Osteocyte (in vitro differentiated cells): ENCODE measurements around the gene BMP5. TPM values are rescaled to one million over a fixed set of nuclear protein-coding genes. Genes with fewer than 3 reads are reported as not detected.

Source experiments
- DNase-seq: peaks from one replicate; pipeline ENCODE4 v3.0.0; 2021; ENCODE audit warnings: mixed read lengths; ENCODE audit not compliant: unreplicated experiment; ENCODE audit errors: extremely low spot score
- H3K27ac Mint-ChIP-seq: one replicate; pipeline ENCODE4 v1.8.0; 2021; ENCODE audit warnings: mild to moderate bottlenecking, mixed read lengths; ENCODE audit not compliant: unreplicated experiment
- H3K27me3 Mint-ChIP-seq: one replicate; pipeline ENCODE4 v1.8.0; 2021; ENCODE audit warnings: mixed read lengths; ENCODE audit not compliant: unreplicated experiment
- H3K36me3 Mint-ChIP-seq: one replicate; pipeline ENCODE4 v1.8.0; 2021; ENCODE audit warnings: mixed read lengths; ENCODE audit not compliant: unreplicated experiment
- H3K4me1 Mint-ChIP-seq: one replicate; pipeline ENCODE4 v1.8.0; 2021; ENCODE audit warnings: mixed read lengths; ENCODE audit not compliant: unreplicated experiment
- H3K4me3 Mint-ChIP-seq: one replicate; pipeline ENCODE4 v1.8.0; 2021; ENCODE audit warnings: mild to moderate bottlenecking, moderate library complexity, mixed read lengths; ENCODE audit not compliant: unreplicated experiment
- H3K9me3 Mint-ChIP-seq: one replicate; pipeline ENCODE4 v1.8.0; 2021; ENCODE audit warnings: mixed read lengths; ENCODE audit not compliant: unreplicated experiment
- total RNA-seq: library from RNA; stranded (reverse); gene quantifications from 2 replicates; pipeline ENCODE4 v1.2.1, GENCODE V29; 2021
- TF ChIP-seq, protein P1 (sequence below): fragments of 200-600 bp; sonication (generic); IDR thresholded peaks from 2 replicates; pipeline ENCODE4 v1.5.0; 2021; ENCODE audit warnings: antibody characterized with exemption, mild to moderate bottlenecking, moderate library complexity

BMP5 gene
- total RNA-seq, 1 donor from 2014 or later: not detected

DNA sequence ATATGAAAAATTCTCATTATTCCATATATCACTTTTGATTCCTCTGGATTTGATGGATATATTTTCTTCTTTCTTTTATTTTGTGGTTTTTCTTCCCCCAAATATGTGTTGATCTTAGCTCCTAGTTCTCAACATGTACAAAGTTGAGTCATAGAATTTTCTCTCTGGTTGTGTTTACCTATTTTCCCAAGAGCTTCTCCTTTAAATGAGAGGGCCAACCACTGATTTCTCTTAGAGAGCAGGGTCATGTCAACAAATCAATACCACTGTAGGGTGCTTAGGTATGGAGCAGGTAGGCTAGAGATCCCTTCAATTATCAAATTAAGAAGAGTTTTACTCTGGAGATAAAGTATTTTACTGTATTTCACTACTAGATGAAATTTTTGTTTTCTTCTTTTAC lies 145.7 kb downstream of the BMP5 start:
- no peaks in the 10 kb centered on the region for H3K9me3 Mint-ChIP-seq
- H3K27ac Mint-ChIP-seq: peak overlapping the region; percentile 52
- no peaks in the 10 kb centered on the region for H3K36me3 Mint-ChIP-seq
- TF ChIP-seq, protein P1, sequence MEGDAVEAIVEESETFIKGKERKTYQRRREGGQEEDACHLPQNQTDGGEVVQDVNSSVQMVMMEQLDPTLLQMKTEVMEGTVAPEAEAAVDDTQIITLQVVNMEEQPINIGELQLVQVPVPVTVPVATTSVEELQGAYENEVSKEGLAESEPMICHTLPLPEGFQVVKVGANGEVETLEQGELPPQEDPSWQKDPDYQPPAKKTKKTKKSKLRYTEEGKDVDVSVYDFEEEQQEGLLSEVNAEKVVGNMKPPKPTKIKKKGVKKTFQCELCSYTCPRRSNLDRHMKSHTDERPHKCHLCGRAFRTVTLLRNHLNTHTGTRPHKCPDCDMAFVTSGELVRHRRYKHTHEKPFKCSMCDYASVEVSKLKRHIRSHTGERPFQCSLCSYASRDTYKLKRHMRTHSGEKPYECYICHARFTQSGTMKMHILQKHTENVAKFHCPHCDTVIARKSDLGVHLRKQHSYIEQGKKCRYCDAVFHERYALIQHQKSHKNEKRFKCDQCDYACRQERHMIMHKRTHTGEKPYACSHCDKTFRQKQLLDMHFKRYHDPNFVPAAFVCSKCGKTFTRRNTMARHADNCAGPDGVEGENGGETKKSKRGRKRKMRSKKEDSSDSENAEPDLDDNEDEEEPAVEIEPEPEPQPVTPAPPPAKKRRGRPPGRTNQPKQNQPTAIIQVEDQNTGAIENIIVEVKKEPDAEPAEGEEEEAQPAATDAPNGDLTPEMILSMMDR: no peak
- DNase-seq: no peak
- H3K4me3 Mint-ChIP-seq: no peak overlapping the region
- H3K27me3 Mint-ChIP-seq: no peaks in the 10 kb centered on the region
- peaks cover 24% of the 10 kb centered on the region for H3K4me1 Mint-ChIP-seq

GRCh38 chr6:55726144-55726543 lies 149.2 kb downstream of the BMP5 start:
- Mint-ChIP-seq H3K36me3 (no peaks in the 10 kb centered on the region), H3K9me3 (no peaks in the 10 kb centered on the region), H3K27ac (no peak overlapping the region), H3K4me3 (no peak overlapping the region), H3K27me3 (no peaks in the 10 kb centered on the region), H3K4me1 (peaks cover 19% of the 10 kb centered on the region)
- DNase-seq: no peak
- TF ChIP-seq, protein P1: no peak

GRCh38 chr6:55714831-55715230 lies 160.6 kb downstream of the BMP5 start:
- Mint-ChIP-seq H3K36me3 (no peaks in the 10 kb centered on the region), H3K4me1 (peaks cover 4% of the 10 kb centered on the region), H3K27ac (no peak overlapping the region), H3K27me3 (no peaks in the 10 kb centered on the region), H3K9me3 (no peaks in the 10 kb centered on the region), H3K4me3 (no peak overlapping the region)
- TF ChIP-seq, protein P1: no peak
- no peak for DNase-seq

GRCh38 chr6:55713436-55713835 lies 162.0 kb downstream of the BMP5 start:
- no peaks in the 10 kb centered on the region for H3K27me3 Mint-ChIP-seq
- H3K4me3 Mint-ChIP-seq: no peak overlapping the region
- DNase-seq: no peak
- H3K4me1 Mint-ChIP-seq: peaks cover 4% of the 10 kb centered on the region
- H3K36me3 Mint-ChIP-seq: no peaks in the 10 kb centered on the region
- H3K9me3 Mint-ChIP-seq: no peaks in the 10 kb centered on the region
- no peak overlapping the region for H3K27ac Mint-ChIP-seq
- TF ChIP-seq, protein P1: no peak

- H3K9me3 Mint-ChIP-seq: peaks cover 8% of the 10 kb centered on the region
- H3K27ac Mint-ChIP-seq: no peak overlapping the region
- no peaks in the 10 kb centered on the region for H3K27me3 Mint-ChIP-seq
- H3K36me3 Mint-ChIP-seq: peaks cover 1% of the 10 kb centered on the region
- H3K4me3 Mint-ChIP-seq: no peak overlapping the region
- H3K4me1 Mint-ChIP-seq: peaks cover 4% of the 10 kb centered on the region
- TF ChIP-seq, protein P1: no peak
- no peak for DNase-seq
Measured at GRCh38 chr6:55708711-55709110, 166.7 kb downstream of the BMP5 start.
